Measurements from ENCODE around the gene SETD6.

The SETD6 gene

GRCh38 chr16:58472827-58473226 is 42.5 kb upstream of the SETD6 start:
- in situ Hi-C loops (cut with MboI; ENCODE audit: low pct_unique_long_range_greater_than_20kb, low sequenced_read_pairs, unreplicated experiment): no loop called here
- no peak for TF ChIP-seq CTCF (IDR thresholded peaks at IDR 0.05; ENCODE audit: extremely low read depth, insufficient read depth, missing control alignments)
- no peak for DNase-seq (ENCODE audit: low spot score)

- DNase-seq (ENCODE audit: low spot score): no peak
- no peak for TF ChIP-seq CTCF (IDR thresholded peaks at IDR 0.05; ENCODE audit: extremely low read depth, insufficient read depth, missing control alignments)
- in situ Hi-C loops (cut with MboI; ENCODE audit: low pct_unique_long_range_greater_than_20kb, low sequenced_read_pairs, unreplicated experiment): no loop called here
Measured at GRCh38 chr16:58474296-58474695, 41.0 kb upstream of the SETD6 start.

GRCh38 chr16:58475091-58475619 is 40.2 kb upstream of the SETD6 start:
- in situ Hi-C loops (cut with MboI; ENCODE audit: low pct_unique_long_range_greater_than_20kb, low sequenced_read_pairs, unreplicated experiment): no loop called here
- TF ChIP-seq CTCF (IDR thresholded peaks at IDR 0.05; ENCODE audit: extremely low read depth, insufficient read depth, missing control alignments): no peak

GRCh38 chr16:58476791-58477190 is 38.5 kb upstream of the SETD6 start:
- DNase-seq (ENCODE audit: low spot score): no peak
- no peak for TF ChIP-seq CTCF (IDR thresholded peaks at IDR 0.05; ENCODE audit: extremely low read depth, insufficient read depth, missing control alignments)
- in situ Hi-C loops (cut with MboI; ENCODE audit: low pct_unique_long_range_greater_than_20kb, low sequenced_read_pairs, unreplicated experiment): no loop called here

More at GRCh38 chr16:58475091-58475619, 40.2 kb upstream of the SETD6 start:
- no peak for DNase-seq (ENCODE audit: low spot score)

GRCh38 chr16:58478427-58478826 is 36.9 kb upstream of the SETD6 start:
- in situ Hi-C loops (cut with MboI; ENCODE audit: low pct_unique_long_range_greater_than_20kb, low sequenced_read_pairs, unreplicated experiment): no loop called here

GRCh38 chr16:58481226-58481869 is 34.0 kb upstream of the SETD6 start:
- no peak for DNase-seq (ENCODE audit: low spot score)
- in situ Hi-C loops (cut with MboI; ENCODE audit: low pct_unique_long_range_greater_than_20kb, low sequenced_read_pairs, unreplicated experiment): no loop called here
- no peak for TF ChIP-seq CTCF (IDR thresholded peaks at IDR 0.05; ENCODE audit: extremely low read depth, insufficient read depth, missing control alignments)

More at GRCh38 chr16:58478427-58478826, 36.9 kb upstream of the SETD6 start:
- no peak for TF ChIP-seq CTCF (IDR thresholded peaks at IDR 0.05; ENCODE audit: extremely low read depth, insufficient read depth, missing control alignments)
- DNase-seq (ENCODE audit: low spot score): no peak
